GM23338 (cell line): ENCODE data around the gene IVD. TPM values are rescaled to one million over a fixed set of nuclear protein-coding genes. Genes with fewer than 3 reads are reported as not detected.
A peak's percentile ranks its signal among the peaks of the same experiment; 100 is the strongest.

Experiments
- ATAC-seq: fragments of 200-7000 bp; cut with Tn5 transposase; 3 replicates; pipeline ENCODE4 v1.9.1; 2020
- DNase-seq: peaks from one replicate; pipeline ENCODE4 v3.0.0-alpha.2; 2015; ENCODE audit warnings: low spot score
- H2AFZ ChIP-seq: fragments of 200-600 bp; sonication (generic); 2 replicates; pipeline ENCODE4 v1.8.0; 2016; ENCODE audit warnings: antibody characterized with exemption, mild to moderate bottlenecking, moderate library complexity
- H3F3A ChIP-seq: fragments of 200-600 bp; sonication (generic); replicated peaks from 2 replicates; pipeline ENCODE4 v1.8.0; 2017; ENCODE audit warnings: antibody characterized with exemption, mixed run types, low read depth
- H3K27ac ChIP-seq: fragments of 200-600 bp; sonication (generic); 2 replicates; pipeline ENCODE4 v1.6.1; 2016; ENCODE audit warnings: low read depth
- H3K27me3 ChIP-seq: fragments of 200-600 bp; sonication (generic); 2 replicates; pipeline ENCODE4 v1.8.0; 2016; ENCODE audit warnings: mild to moderate bottlenecking, mixed run types, moderate library complexity; ENCODE audit not compliant: insufficient read depth
- H3K36me3 ChIP-seq: fragments of 200-600 bp; sonication (generic); 2 replicates; pipeline ENCODE4 v1.8.0; 2016; ENCODE audit warnings: mild to moderate bottlenecking; ENCODE audit not compliant: insufficient read depth
- H3K4me1 ChIP-seq: fragments of 200-600 bp; sonication (generic); 2 replicates; pipeline ENCODE4 v1.8.0; 2016; ENCODE audit warnings: mild to moderate bottlenecking, moderate library complexity; ENCODE audit not compliant: insufficient read depth
- H3K4me2 ChIP-seq: fragments of 200-600 bp; sonication (generic); 2 replicates; pipeline ENCODE4 v1.7.1; 2017; ENCODE audit warnings: mixed run types
- H3K4me3 ChIP-seq: fragments of 200-600 bp; sonication (generic); 2 replicates; pipeline ENCODE4 v1.6.1; 2016; ENCODE audit warnings: mixed run types
- H3K79me2 ChIP-seq: fragments of 200-600 bp; sonication (generic); replicated peaks from 2 replicates; pipeline ENCODE4 v1.8.0; 2017; ENCODE audit warnings: mild to moderate bottlenecking; ENCODE audit not compliant: insufficient read depth
- H3K9me2 ChIP-seq: fragments of 200-600 bp; sonication (generic); 2 replicates; pipeline ENCODE4 v1.8.0; 2017; ENCODE audit not compliant: insufficient read depth
- H4K20me1 ChIP-seq: fragments of 200-600 bp; sonication (generic); replicated peaks from 2 replicates; pipeline ENCODE4 v1.8.0; 2017; ENCODE audit warnings: mild to moderate bottlenecking; ENCODE audit not compliant: insufficient read depth
- H3K27ac Mint-ChIP-seq: 2 replicates; pipeline ENCODE4 v1.8.0; 2020; ENCODE audit warnings: inconsistent platforms, mild to moderate bottlenecking, moderate library complexity, mixed read lengths
- H3K27me3 Mint-ChIP-seq: 3 replicates; pipeline ENCODE4 v1.8.0; 2022; ENCODE audit warnings: low read depth, mild to moderate bottlenecking, moderate library complexity, mixed read lengths, inconsistent platforms; ENCODE audit not compliant: insufficient read depth, poor library complexity
- H3K36me3 Mint-ChIP-seq: 3 replicates; pipeline ENCODE4 v1.8.0; 2021; ENCODE audit warnings: low read depth, mild to moderate bottlenecking, inconsistent platforms, moderate library complexity, mixed read lengths
- H3K4me1 Mint-ChIP-seq: 3 replicates; pipeline ENCODE4 v1.8.0; 2020; ENCODE audit warnings: mild to moderate bottlenecking, inconsistent platforms, mixed read lengths
- H3K4me3 Mint-ChIP-seq: 3 replicates; pipeline ENCODE4 v1.8.0; 2021; ENCODE audit warnings: moderate library complexity, mild to moderate bottlenecking, inconsistent platforms, mixed read lengths
- H3K9me3 Mint-ChIP-seq: 3 replicates; pipeline ENCODE4 v1.8.0; 2020; ENCODE audit warnings: moderate library complexity, mild to moderate bottlenecking, inconsistent platforms, mixed read lengths
- CREB1 ChIP-seq: fragments of 250-450 bp; sonication (Bioruptor Pico); IDR thresholded peaks from 2 replicates; pipeline ENCODE4 v1.5.0; 2020; ENCODE audit warnings: low read depth, mild to moderate bottlenecking, moderate library complexity
- CTCF ChIP-seq, 2 experiments: fragments of 200-600 bp in 1 of 2; sonication (generic) in 1 of 2; conservative IDR thresholded peaks; 2 replicates each; pipeline versions ENCODE4 v1.5.1 to v1.6.1; 2016 to 2017; ENCODE audit warnings: antibody characterized with exemption in 2 of 2, low read depth in 2 of 2, mild to moderate bottlenecking in 2 of 2, moderate library complexity in 1 of 2
- EZH2 ChIP-seq: fragments of 200-600 bp; sonication (generic); IDR thresholded peaks from one replicate; pipeline ENCODE4 v1.8.0; 2017; ENCODE audit warnings: antibody characterized with exemption, mild to moderate bottlenecking, low read depth; ENCODE audit not compliant: unreplicated experiment
- EZH2phosphoT487 ChIP-seq: fragments of 200-600 bp; sonication (generic); IDR thresholded peaks from one replicate; pipeline ENCODE4 v1.8.1; 2018; ENCODE audit warnings: antibody characterized with exemption; ENCODE audit not compliant: unreplicated experiment
- JUNB ChIP-seq: IDR thresholded peaks from one replicate; pipeline ENCODE4 v1.6.1; 2016; ENCODE audit warnings: antibody characterized with exemption; ENCODE audit not compliant: unreplicated experiment
- NANOG ChIP-seq: IDR thresholded peaks from 2 replicates; pipeline ENCODE4 v1.6.1; 2016; ENCODE audit warnings: antibody characterized with exemption, borderline replicate concordance
- POLR2AphosphoS5 ChIP-seq: IDR thresholded peaks from 2 replicates; pipeline ENCODE4 v1.6.1; 2016; ENCODE audit warnings: antibody characterized with exemption, low read depth
- REST ChIP-seq: IDR thresholded peaks from one replicate; pipeline ENCODE4 v1.6.1; 2018; ENCODE audit warnings: antibody characterized with exemption; ENCODE audit not compliant: unreplicated experiment
- STAT1 ChIP-seq: IDR thresholded peaks from one replicate; pipeline ENCODE4 v1.6.1; 2016; ENCODE audit warnings: antibody characterized with exemption; ENCODE audit not compliant: unreplicated experiment
- ZNF114 ChIP-seq: fragments of 250-450 bp; sonication (Bioruptor Pico); IDR thresholded peaks from 2 replicates; pipeline ENCODE4 v1.5.0; 2020; ENCODE audit warnings: mild to moderate bottlenecking, moderate library complexity
- ZNF331 ChIP-seq: fragments of 250-450 bp; sonication (Bioruptor Pico); IDR thresholded peaks from 2 replicates; pipeline ENCODE4 v1.5.0; 2020; ENCODE audit warnings: low read depth, mild to moderate bottlenecking, moderate library complexity
- ZNF462 ChIP-seq: fragments of 250-450 bp; sonication (Bioruptor Pico); IDR thresholded peaks from 2 replicates; pipeline ENCODE4 v1.5.0; 2020; ENCODE audit warnings: mild to moderate bottlenecking, moderate library complexity
- polyA plus RNA-seq: library from polyadenylated mRNA; unstranded; fragments of >200 nt; fragmentation: Nextera tagmentation; extraction: Ambion mirVana; gene quantifications from 2 replicates; pipeline ENCODE4 v1.2.1, GENCODE V29; 2016
- total RNA-seq: library from RNA; depleted of rRNA; stranded (reverse); fragments of >200 nt; shearing (Covaris generic); gene quantifications from 2 replicates; pipeline ENCODE4 v1.2.3, GENCODE V29; 2014
- TF ChIP-seq, protein P1 (sequence below): IDR thresholded peaks from 2 replicates; pipeline ENCODE4 v1.6.1; 2016; ENCODE audit warnings: antibody characterized with exemption

IVD gene
- total and polyA plus RNA-seq, 2 experiments from 2014 or later = 54.1 to 75.4 TPM

GRCh38 chr15:40452296-40453090 lies 46.9 kb downstream of the IVD start:
- TF ChIP-seq, protein P1, sequence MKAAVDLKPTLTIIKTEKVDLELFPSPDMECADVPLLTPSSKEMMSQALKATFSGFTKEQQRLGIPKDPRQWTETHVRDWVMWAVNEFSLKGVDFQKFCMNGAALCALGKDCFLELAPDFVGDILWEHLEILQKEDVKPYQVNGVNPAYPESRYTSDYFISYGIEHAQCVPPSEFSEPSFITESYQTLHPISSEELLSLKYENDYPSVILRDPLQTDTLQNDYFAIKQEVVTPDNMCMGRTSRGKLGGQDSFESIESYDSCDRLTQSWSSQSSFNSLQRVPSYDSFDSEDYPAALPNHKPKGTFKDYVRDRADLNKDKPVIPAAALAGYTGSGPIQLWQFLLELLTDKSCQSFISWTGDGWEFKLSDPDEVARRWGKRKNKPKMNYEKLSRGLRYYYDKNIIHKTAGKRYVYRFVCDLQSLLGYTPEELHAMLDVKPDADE = no peak
- TF ChIP-seq ZNF331 (CRISPR knock-in tag) = no peak
- no peak for TF ChIP-seq ZNF114
- no peak for TF ChIP-seq POLR2AphosphoS5
- no peak for TF ChIP-seq JUNB
- TF ChIP-seq REST = no peak
- no peak for TF ChIP-seq STAT1
- no peak for TF ChIP-seq NANOG
- TF ChIP-seq EZH2phosphoT487 = no peak
- no peak for TF ChIP-seq EZH2
- TF ChIP-seq CREB1 (CRISPR knock-in tag) = no peak
- TF ChIP-seq ZNF462 (CRISPR knock-in tag) = no peak
- no peak for TF ChIP-seq CTCF (conservative IDR thresholded peaks at IDR 0.05; ENCODE audit: low read depth in 2 of 2)
- Mint-ChIP-seq H3K9me3 (no peaks in the 10 kb centered on the region), H3K27ac (peak overlapping the region; percentile 33; the same call in 1 of the 2 replicates), H3K36me3 (peaks cover 20% of the 10 kb centered on the region; the same call in 2 of the 3 replicates), H3K27me3 (peaks cover 22% of the 10 kb centered on the region), H3K4me1 (peaks cover 78% of the 10 kb centered on the region), H3K4me3 (peak overlapping the region; percentile 32; the same call in 2 of the 3 replicates)
- no peaks in the 10 kb centered on the region for H3K27me3 ChIP-seq
- peaks cover 57% of the 10 kb centered on the region for H4K20me1 ChIP-seq
- no peak overlapping the region for H3K4me3 ChIP-seq
- H3K79me2 ChIP-seq = peaks cover 100% of the 10 kb centered on the region
- peak overlapping the region; percentile 69 for H3K27ac ChIP-seq
- no peak for DNase-seq
- H2AFZ ChIP-seq = no peak overlapping the region
- ATAC-seq = peak; percentile 17
- H3K4me2 ChIP-seq = peak overlapping the region; percentile 48
- H3K4me1 ChIP-seq = peaks cover 48% of the 10 kb centered on the region
- H3K9me2 ChIP-seq = no peaks in the 10 kb centered on the region
- H3K36me3 ChIP-seq = no peaks in the 10 kb centered on the region
- no peaks in the 10 kb centered on the region for H3F3A ChIP-seq
